Parathyroid adenoma (tissue), 2 donors: ENCODE data around the gene DIRAS1.

Source experiments
- H2AFZ ChIP-seq: fragments of 300-600 bp; sonication (generic); one replicate; pipeline ENCODE4 v1.7.0; 2017; ENCODE audit warnings: antibody characterized with exemption, mild to moderate bottlenecking
- H3K27ac ChIP-seq: fragments of 300-600 bp; sonication (generic); one replicate; pipeline ENCODE4 v1.7.0; 2017
- H3K27me3 ChIP-seq: fragments of 300-600 bp; sonication (generic); one replicate; pipeline ENCODE4 v1.7.0; 2017; ENCODE audit warnings: low read length; ENCODE audit not compliant: control insufficient read depth, insufficient read depth
- H3K36me3 ChIP-seq: fragments of 300-600 bp; sonication (generic); one replicate; pipeline ENCODE4 v1.7.0; 2017; ENCODE audit warnings: low read length; ENCODE audit not compliant: control insufficient read depth, insufficient read depth
- H3K4me1 ChIP-seq: fragments of 300-600 bp; sonication (generic); one replicate; pipeline ENCODE4 v1.7.0; 2017; ENCODE audit warnings: control low read depth
- H3K4me2 ChIP-seq: fragments of 300-600 bp; sonication (generic); one replicate; pipeline ENCODE4 v1.7.0; 2017; ENCODE audit warnings: low read length
- H3K4me3 ChIP-seq: fragments of 300-600 bp; sonication (generic); one replicate; pipeline ENCODE4 v1.7.0; 2017; ENCODE audit warnings: low read depth, low read length
- H3K79me2 ChIP-seq: fragments of 300-600 bp; sonication (generic); one replicate; pipeline ENCODE4 v1.7.0; 2017; ENCODE audit warnings: control low read depth
- H3K9ac ChIP-seq: fragments of 300-600 bp; sonication (generic); one replicate; pipeline ENCODE4 v1.7.0; 2017; ENCODE audit warnings: mild to moderate bottlenecking
- H3K9me3 ChIP-seq: fragments of 300-600 bp; sonication (generic); one replicate; pipeline ENCODE4 v1.7.0; 2017; ENCODE audit warnings: low read length; ENCODE audit not compliant: control insufficient read depth
- CTCF ChIP-seq: fragments of 300-600 bp; sonication (generic); IDR thresholded peaks from one replicate; pipeline ENCODE4 v1.7.0; 2017; ENCODE audit warnings: antibody characterized with exemption, mild to moderate bottlenecking
- donor health status: primary hyperparathyroidism.

Gene DIRAS1

GRCh38 chr19:2759362-2759761, 38.2 kb upstream of the DIRAS1 start:
- Histone ChIP-seq H3K9ac (no peak overlapping the region), H3K36me3 (no peaks in the 10 kb centered on the region), H3K4me1 (no peaks in the 10 kb centered on the region), H2AFZ (no peak overlapping the region), H3K27ac (no peak overlapping the region), H3K27me3 (no peaks in the 10 kb centered on the region), H3K4me2 (no peak overlapping the region), H3K9me3 (no peaks in the 10 kb centered on the region), H3K4me3 (no peak overlapping the region), H3K79me2 (no peaks in the 10 kb centered on the region)
- no peak for TF ChIP-seq CTCF

DNA sequence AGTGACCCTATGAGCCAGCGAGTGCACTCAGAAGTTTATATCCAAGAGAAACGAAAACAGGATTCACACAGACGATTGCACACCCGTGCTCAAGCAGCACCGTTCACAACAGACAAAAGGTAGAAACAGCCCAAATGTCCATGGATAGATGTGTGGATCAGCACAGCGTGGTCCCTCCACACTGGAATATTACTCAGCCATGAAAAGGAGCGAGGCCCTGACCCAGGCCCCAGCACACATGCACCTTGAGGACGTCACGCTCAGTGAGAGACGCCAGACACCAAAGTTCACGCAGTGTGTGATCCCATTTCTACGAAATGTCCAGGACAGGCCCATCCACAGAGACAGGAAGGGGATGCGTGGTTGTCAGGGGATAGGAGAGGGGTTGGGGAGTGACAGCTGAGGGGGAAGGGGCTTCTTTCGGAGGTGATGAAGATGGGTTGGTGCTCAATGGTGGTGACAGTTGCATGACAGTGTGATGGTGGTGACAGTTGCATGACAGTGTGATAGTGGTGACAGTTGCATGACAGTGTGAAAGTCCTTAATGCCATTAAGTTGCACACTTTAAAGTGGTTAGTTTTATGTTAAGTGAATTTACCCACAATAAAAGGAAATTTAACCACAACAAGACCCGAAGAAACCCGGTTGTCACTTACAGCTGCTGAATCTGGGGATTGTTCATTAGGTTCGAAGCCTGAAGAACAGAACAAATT, 37.6 kb upstream of the DIRAS1 start:
- no peak overlapping the region for H2AFZ ChIP-seq
- no peak for TF ChIP-seq CTCF
- no peak overlapping the region for H3K4me2 ChIP-seq
- H3K9me3 ChIP-seq, result no peaks in the 10 kb centered on the region
- no peak overlapping the region for H3K4me3 ChIP-seq
- no peaks in the 10 kb centered on the region for H3K4me1 ChIP-seq
- H3K27me3 ChIP-seq, result no peaks in the 10 kb centered on the region
- H3K9ac ChIP-seq, result no peak overlapping the region
- H3K36me3 ChIP-seq, result no peaks in the 10 kb centered on the region
- H3K27ac ChIP-seq, result no peak overlapping the region
- H3K79me2 ChIP-seq, result no peaks in the 10 kb centered on the region

GRCh38 chr19:2756921-2757881, 36.0 kb upstream of the DIRAS1 start:
- H3K4me2 ChIP-seq, result no peak overlapping the region
- no peak overlapping the region for H3K27ac ChIP-seq
- H3K4me3 ChIP-seq, result no peak overlapping the region
- H3K79me2 ChIP-seq, result no peaks in the 10 kb centered on the region
- H3K9me3 ChIP-seq, result no peaks in the 10 kb centered on the region
- H3K9ac ChIP-seq, result no peak overlapping the region
- no peaks in the 10 kb centered on the region for H3K4me1 ChIP-seq
- no peak for TF ChIP-seq CTCF
- no peaks in the 10 kb centered on the region for H3K36me3 ChIP-seq
- no peak overlapping the region for H2AFZ ChIP-seq
- no peaks in the 10 kb centered on the region for H3K27me3 ChIP-seq

DNA sequence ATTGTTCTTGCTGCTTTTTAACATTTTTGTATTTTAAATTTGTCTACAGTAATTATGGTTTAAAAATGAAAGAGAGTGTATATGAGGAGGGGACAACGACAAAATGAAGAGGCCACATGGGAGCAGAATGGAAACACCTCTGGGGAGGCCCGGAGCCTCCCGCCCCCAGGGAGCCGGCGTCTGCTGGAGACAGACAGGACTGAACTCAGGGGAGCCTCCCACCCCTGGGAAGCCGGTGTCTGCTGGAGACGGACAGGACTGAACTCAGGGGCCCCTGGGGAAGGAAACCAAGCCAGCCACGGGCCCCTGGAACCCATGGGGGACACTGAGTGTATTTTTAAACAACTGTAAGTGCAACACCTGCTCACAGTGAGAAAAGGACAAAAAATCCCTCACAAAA, 35.3 kb upstream of the DIRAS1 start:
- H3K4me3 ChIP-seq, result no peak overlapping the region
- no peak overlapping the region for H3K27ac ChIP-seq
- H3K9ac ChIP-seq, result no peak overlapping the region
- H3K9me3 ChIP-seq, result no peaks in the 10 kb centered on the region
- H3K79me2 ChIP-seq, result no peaks in the 10 kb centered on the region
- H3K27me3 ChIP-seq, result no peaks in the 10 kb centered on the region
- H3K4me1 ChIP-seq, result no peaks in the 10 kb centered on the region
- no peak overlapping the region for H2AFZ ChIP-seq
- TF ChIP-seq CTCF, result no peak
- no peak overlapping the region for H3K4me2 ChIP-seq
- H3K36me3 ChIP-seq, result no peaks in the 10 kb centered on the region
